Activated CD8-positive, alpha-beta memory T cell treated with anti-CD3 and anti-CD28 coated beads, Interleukin-2, amount 50 U/mL, for 1 hour (primary cell): ENCODE data around the gene AMMECR1L.
"Not testable (repeated sequence)": the region's sequence is repeated elsewhere in the genome, so short reads cannot be mapped to it uniquely, and the experiment has no call there.

Source experiments
- DNase-seq: peaks from one replicate; pipeline ENCODE4 v3.0.0-alpha.2; 2020; ENCODE audit errors: extremely low read depth

AMMECR1L gene

DNA sequence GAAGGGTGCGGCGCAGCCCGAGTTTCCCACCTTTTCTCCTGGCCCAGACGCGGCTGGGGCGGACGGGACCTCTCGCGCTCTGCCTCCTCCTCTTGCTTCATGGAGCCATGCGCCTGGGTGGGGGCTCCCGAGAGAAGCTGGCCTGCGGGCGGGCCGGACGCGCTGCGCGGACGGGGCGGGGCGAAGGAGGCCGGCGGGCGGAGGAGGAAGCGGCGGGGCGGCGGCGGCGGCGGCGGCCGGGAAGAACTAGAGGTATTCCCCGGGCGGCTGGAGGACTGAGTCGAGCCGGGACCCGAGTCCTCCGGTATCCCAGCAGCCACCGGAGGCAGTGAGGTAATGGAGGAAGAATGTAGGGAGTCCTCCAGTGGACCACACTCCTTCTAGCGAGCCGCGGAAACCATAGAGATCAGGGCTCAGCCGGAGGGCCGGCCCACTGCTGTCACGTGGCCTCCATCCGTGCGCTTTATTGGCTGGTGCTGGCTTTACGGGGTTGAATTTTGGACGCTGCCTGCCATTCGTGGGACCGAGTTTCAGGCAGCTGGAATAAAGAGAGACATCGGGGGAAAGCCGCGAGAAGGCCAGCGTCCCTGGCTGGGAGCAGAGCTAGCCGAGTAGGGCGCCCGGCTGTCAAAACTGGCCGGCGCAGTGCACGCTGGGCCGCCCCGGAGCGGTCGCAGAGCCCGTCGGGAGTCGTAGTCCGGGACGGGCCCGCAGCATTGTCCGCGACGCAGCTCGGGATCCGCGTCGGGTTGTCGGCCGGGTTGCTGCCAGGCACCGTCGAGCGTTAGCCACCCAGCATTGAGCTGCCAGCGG lies at the start of gene AMMECR1L:
Gene AMMECR1L, minus strand, starts transcription at position 177 of the 813 bp plus-strand sequence. CDS start 11,722 bp downstream, outside the sequence.
- DNase-seq = peak; percentile 46

DNA sequence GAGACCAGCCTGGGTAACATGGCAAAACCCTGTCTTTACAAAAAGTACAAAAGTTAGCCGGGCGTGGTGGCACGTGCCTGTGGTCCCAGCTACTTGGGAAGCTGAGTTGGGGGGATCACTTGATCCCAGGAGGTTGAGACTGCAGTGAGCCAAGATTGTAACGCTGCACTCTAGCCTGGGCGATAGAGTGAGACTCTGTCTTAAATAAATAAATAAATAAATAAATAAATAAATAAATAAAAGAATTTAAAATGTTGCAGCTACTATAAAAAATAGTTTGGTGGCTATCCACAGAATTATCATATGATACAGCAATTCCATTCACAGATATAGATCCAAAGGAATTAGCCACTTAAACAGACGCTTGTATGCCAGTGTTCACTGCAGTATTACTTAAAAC lies 49.6 kb upstream of the AMMECR1L start:
- no peak for DNase-seq

DNA sequence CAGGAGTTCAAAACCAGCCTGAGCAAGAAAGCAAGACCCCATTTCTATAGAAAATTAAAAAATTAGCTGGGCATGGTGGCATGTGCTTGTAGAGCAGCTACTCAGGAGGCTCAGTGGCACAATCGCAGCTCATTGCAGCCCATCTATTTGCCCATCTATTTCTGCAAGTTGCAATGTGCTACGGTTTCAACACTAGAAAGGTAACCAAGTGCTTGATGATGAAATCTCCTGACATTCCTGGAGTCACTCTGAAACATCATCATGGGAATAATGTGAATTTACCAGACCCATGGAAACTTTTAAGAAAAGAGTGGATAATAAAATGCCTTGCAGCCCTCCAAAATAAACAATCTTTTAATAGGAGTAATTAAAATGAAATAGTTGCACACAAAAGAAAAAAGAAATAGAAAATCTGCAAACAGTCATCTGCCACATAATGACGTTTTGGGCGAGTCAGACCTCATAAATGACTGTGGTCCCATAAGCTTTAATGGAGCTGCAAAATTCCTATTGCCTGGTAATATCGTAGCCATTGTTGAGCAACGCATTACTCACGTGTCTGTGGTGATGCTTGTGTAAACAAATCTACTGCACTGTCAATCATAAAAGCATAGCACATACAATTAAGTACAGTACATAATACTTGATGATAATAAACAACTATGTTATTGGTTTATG lies 46.6 kb upstream of the AMMECR1L start:
- DNase-seq = no peak

DNA sequence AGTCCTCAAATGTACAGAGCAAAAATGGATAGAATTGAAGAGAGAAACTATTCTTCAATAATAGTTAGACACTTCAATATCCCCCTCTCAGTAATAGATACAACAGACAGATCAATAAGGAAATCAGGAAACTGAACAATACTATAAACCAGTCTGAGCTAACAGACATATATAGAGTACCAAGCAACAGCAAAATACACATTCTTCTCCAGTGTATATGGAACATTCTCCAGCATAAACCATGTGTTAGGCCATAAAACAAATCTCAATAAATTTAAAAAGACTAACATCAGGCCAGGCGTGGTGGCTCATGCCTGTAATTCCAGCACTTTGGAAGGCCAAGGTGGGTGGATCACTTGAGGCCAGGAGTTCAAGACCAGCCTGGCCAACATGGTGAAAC lies 43.7 kb upstream of the AMMECR1L start:
- DNase-seq = no peak

DNA sequence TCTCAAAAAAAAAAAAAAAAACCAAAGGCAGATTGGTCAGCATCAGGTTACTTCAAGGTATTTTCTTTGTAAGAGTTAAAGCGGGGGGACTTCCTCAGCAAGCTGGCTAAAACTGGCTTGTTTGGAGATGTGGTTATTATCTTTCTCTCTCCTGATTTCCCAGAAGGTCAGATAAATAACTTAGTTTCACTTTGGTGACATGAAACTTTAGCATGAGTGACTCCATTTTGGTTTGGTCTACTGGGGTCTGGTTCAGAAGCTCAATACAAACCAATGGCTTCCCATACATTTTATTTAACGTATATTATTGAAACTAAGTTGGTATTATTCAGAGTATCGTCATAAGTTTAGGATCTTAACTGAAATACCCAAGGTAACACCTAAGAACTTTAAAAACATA lies 41.6 kb upstream of the AMMECR1L start:
- DNase-seq = no peak

DNA sequence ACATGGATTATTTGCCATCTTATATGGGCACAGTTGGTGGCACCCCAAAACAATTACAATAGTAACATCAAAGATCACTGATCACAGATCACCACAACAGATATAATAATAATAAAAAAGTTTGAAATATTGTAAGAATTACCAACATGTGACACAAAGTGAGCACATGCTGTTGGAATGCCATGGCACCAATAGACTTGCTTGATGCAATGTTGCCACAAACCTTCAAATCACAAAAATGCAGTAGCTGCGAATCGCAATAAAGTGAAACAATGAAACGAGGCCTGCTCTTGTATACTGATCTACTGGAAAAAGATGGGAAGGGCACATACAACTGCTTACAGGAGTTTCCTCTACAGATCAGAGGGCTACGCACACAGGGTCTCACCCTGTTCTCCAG lies 32.2 kb upstream of the AMMECR1L start:
- DNase-seq = no peak

DNA sequence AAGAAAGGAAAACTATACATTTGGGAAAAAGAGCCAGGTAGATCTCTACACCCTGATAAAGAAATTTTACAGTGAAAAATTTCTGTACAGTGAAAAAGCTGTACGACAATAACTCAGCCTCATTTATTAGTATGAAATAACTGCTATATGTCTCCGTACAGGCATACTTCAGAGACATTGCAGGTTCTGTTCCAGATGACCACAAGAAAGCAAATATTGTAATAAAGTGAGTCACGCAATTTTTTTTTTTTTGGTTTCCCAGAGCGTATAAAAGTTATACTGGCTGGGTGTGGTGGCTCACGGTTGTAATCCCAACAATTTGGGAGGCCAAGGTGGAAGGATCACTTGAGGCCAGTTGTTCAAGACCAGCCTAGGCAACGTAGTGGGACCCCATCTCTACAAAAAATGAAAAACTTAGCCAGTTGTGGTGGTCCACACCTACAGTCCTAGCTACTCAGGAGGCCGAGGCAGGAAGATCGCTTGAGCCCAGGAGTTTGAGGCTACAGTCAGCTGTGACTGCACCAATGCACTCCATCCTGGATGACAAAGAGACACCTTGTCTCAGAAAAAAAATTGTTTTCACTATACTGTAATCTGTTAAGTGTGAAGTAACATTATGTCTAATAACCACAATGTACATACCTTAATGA lies 28.2 kb upstream of the AMMECR1L start:
- DNase-seq = no peak

DNA sequence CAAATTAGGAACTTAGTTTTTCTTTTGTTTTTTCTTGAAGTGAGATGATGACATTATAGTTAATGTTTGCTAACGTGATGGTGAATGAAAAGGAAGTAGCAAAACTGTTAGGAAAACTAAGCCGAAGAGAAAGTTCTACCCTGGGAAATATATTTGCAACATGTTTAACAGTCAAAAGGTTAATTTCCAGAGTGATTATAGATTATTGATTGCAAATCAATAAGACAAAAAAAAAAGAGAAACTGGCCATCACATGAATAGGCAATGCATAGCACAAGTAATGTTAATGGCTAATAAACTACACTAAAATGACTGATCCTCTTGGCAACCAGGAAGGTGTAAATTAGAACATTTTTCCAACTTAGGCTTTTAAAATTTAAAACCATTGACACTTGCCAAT lies 26.0 kb upstream of the AMMECR1L start:
- no peak for DNase-seq

DNA sequence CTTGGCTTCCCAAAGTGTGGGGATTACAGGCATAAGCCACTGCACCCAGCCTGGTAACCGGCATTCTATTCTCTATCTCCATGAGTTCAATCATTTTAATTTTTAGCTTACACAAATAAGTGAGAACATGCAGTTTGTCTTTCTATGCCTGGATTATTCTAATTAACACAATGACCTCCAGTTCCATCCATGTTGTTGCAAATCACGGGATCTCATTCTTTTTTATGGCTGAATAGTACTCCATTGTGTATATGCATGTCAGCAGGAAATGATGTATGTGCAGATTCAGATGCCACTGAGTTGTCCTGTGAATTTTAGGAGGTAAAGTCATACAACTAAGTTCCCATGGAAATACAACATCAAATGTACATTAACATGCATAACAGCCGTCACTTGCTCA lies 24.7 kb upstream of the AMMECR1L start:
- no peak for DNase-seq

DNA sequence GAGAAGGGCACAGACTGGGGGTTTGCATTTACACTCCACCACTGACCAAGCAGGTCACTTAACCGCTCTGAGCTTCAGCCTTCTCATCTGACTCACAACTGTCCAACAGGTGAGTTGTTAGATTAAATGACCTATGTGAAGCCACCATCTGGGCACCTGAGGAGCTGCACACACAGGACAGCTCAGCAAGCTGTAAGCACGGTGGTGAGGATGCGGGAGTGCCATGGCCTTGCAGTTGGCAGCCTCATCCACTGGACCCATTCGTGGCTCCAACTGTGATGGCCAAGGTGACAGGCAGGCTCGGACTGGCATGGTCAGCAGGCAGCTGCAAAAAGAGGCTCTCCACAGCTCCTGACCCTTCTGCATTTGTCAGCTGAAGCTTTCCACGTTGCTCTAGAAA lies 23.3 kb upstream of the AMMECR1L start:
- no peak for DNase-seq

DNA sequence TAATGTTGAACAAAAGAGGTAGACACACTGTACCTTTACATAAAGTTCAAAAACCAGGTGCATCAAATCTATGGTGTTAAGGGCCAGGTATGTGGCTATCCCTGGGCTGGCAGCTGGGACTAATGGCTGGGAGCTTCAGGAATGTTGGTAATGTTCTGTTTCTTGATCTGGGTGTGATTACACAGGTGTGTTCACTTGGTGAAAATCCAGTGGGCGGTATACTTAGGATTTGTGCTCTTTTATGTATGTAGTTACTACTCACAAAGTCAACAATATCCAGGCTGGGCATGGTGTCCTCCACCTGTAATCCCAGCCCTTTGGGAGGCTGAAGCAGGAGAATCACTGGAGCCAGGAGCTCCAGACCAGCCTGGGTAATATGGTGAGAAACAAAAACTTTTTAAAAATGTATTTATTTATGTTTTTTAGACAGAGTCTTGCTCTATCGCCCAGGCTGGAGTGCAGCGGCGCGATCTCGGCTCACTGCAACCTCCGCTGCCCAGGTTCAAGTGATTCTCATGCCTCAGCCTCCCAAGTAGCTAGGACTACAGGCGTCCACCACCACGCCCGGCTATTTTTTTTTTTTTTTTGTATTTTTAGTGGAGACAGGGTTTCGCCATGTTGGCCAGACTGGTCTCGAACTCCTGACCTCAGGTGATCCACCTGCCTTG lies 22.1 kb upstream of the AMMECR1L start:
- not testable (repeated sequence) for DNase-seq

DNA sequence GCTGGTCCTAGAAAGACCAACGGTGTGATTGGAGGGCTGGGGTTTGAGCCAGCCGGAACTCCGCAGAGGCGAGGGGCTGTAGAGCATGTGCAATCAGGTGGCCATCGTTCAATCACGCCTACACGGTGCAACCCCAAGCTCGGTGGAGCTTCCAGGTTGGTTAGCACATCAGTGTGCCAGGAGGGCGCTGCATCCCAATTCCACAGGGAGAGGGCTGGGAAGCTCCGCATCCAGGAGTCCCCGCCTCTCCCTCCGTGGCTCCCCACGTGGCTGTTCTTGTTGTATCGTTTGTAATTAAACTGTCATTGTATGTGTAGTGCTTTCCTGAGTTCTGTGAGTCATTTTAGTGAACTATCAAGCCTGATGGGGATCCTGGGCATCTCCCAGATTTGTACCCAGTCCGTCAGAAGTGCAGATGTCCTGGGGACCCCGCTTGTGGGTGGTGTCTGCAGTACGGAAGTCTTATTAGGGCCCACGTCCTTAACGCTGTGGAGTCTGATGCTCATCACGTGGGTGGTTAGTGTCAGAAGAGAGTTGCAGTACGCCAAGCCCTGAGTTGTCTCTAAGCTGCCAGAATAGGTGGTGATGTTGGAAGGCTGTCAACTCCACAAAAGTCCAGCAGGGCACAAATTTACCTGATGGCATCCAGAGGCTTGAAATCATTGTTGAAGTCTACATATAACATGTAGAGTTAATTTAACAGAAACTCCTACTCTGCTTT lies 20.6 kb upstream of the AMMECR1L start:
- DNase-seq = no peak

DNA sequence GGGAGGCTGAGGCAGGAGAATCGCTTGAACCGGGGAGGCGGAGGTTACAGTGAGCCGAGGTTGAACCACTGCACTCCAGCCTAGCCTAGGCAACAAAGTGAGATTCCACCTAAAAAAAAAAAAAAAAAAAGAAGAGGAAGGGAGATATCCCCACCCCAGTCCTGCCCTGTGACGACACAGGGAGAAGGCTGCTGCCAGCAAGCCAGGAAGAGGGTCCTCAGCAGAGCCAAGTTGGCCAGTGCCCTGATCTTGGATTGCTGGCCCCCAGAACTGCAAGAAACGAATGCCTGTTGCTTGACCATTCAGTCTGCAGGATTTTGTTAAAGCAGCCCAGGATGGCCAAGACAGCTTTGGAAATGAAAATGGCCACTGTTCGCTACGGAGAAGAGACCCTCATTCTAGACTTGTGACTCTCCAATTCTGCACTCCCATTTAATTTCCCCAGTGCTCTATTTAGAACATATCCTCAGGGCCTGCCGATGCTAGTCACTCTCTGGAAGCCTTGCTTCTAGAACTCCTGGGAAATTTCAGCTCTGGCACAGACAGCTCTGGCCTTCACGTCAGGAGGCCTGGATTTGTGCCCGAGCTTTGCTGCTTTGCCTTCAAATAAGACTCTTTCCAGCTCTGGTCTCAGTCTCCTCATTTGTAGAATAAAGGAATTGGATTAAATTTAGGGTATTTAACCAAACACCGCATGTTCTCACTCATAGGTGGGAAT lies 15.7 kb upstream of the AMMECR1L start:
- no peak for DNase-seq

DNA sequence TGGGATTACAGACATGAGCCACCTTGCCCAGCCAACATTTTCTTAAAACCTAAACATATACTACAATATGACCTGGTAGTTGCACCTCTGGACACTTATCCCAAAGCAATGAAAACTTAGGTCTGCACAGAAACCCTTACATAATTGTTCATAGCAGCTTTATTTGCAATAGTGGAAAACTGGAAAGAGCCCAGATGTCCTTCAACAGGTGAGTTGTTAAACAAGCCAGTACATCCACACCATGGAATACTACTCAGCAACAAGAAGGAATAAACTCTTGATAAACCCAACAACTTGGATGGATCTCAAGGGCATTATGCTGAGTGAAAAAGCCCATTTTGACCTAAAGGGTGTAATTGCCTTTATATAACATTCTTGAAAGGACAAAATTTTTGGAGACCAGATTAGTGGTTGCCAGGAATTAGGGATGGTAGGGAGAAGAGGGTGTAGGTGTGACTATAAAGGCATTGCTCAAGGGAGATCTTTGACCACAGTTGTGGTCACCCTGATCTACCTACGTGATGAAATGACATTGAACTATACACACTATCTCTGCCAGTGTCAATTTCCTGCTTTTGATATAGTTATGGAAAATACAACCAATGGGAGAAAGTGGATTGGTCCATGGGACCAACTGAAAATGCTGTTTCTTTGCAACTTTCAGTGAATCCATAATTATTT lies 11.9 kb upstream of the AMMECR1L start:
- DNase-seq = no peak

DNA sequence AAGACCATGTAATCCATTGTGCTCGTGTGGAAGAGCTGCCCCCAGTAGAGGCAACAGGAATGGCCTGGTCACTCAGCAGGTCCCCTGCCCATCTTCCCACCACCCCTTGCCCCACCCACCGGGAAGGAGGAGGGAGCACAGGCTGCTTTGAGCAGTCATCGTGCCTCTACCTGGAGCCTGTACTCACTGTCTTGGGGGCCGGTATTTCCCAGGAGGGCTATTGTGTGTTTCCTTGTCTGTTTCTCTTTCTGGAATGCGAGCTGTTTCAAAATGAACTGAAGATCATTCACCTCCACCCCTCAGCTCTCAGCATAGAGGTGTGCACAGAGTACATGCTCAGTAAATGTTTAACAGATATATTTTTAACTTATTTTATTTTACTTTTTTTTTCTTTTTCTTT lies 7.7 kb upstream of the AMMECR1L start:
- no peak for DNase-seq

DNA sequence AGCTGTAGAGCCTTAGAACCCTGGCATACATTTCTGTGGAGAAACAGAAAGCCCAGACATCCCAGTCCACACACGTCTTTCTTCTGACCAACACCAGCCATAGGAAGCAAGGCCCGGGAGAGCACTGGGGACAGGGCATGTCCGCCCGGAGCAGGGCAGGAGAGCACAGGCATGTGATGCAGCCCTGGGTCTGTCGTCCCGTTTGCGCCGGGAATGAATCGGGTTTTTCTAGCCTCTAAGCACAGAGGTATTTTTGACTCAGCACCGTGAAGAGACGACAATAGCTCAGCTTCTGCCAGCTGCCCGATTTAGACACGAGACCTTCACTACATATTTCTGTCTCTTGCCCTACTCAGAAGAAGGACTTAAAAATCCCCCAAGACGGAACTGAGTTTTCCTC lies 7.3 kb upstream of the AMMECR1L start:
- DNase-seq = no peak

DNA sequence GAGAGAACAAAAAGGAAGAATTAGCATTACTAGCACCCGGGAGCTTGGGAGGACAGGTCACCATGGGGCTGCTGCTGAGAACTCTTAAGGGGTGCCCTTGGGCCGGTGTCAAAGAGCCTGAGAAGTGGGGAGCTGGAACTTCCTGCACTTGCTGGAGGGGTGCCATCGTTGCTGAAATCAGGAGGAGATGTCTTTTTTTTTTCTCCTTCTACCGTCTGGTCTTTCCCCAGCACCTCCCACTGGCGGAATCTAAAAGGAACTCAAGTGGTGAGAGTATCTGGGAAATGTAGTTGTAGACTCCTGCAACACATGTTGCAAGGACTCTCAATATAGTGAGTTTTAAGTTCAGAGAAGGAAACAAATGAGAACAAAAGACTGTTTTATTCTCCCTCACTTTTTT lies 6.1 kb upstream of the AMMECR1L start:
- no peak for DNase-seq

DNA sequence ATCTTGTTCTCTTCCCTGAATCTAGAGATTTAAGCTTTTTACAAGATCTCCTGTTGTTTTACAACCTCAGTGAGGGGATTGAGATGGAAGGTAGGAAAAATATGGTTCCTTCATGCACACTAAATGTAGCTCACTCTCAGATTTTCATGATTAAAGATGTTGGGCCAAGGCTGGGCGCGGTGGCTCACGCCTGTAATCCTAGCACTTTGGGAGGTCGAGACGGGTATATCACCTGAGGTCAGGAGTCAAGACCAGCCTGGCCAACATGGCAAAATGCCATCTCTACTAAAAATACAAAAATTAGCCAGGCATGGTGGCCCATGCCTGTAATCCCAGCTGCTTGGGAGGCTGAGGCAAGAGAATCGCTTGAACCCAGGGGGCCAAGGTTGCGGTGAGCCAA lies 5.0 kb upstream of the AMMECR1L start:
- not testable (repeated sequence) for DNase-seq

DNA sequence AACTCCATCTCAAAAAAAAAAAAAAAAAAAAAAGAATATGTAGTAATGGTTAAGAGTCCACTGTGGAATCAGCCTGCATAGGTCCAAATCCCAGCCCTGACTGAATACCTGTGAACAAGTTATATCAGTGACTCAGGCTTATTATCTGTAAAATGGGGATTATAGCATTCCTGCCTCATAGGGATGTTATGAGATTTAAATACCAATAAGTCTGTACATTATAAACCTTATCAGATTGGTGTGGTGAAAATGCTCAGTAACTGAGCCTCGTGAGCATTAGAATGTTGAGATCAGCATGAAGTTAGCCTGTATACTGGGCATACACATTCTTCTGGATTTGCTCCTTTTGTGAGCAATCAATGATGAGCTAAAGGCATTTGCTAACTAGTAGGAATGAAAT lies 3.0 kb upstream of the AMMECR1L start:
- DNase-seq = no peak

DNA sequence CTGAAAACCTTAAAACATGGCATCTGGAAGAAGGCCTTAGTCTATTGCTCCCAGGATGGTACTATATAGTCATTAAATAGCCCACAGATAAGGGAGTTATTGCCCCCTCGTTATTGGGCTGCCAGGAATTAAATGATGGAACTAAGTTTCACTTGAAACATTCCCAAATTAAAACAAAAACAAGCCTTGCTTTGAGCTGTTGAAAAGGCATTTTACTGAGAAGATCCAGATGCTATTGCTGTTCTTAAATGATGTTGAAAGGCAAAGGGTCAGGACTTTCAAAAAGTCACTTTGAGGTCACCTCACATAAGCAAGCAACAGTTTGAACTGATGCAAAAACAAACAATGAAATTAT lies 2.0 kb upstream of the AMMECR1L start:
- no peak for DNase-seq
